ENCODE results near the gene PSAT1. TPM values are rescaled to one million over a fixed set of nuclear protein-coding genes. Genes with fewer than 3 reads are reported as not detected.

PSAT1 gene
- total RNA-seq, 2 experiments from 2014 or later, result 125 to 268 TPM

- H4K20me1 ChIP-seq (ENCODE audit: insufficient read depth, low read length), result no peaks in the 10 kb centered on the region
- H3K4me2 ChIP-seq (ENCODE audit: low read length), result no peak overlapping the region
- no peaks in the 10 kb centered on the region for H3K79me2 ChIP-seq (ENCODE audit: insufficient read depth, low read depth, low read length)
- no peaks in the 10 kb centered on the region for H3K9me2 ChIP-seq (ENCODE audit: insufficient read depth, low read length)
- ChIA-PET POLR2A (interaction anchor here (0.5 kb wide), 1 partner anchor 24 kb away, joined by 3 read pairs; no protein-coding TSS in a partner anchor), CTCF (ENCODE audit: unreplicated experiment) (no interaction called here)
- BruUV-seq (replicated peaks), result no TSS peak
- no peak for TF ChIP-seq CTCF (conservative IDR thresholded peaks at IDR 0.05; ENCODE audit: low read length)
- TF ChIP-seq EZH2phosphoT487 (IDR thresholded peaks at IDR 0.05; ENCODE audit: borderline replicate concordance, low read depth, low read length), result no peak
- H3K9me3 ChIP-seq (ENCODE audit: low read length), result no peaks in the 10 kb centered on the region
- H3K4me3 ChIP-seq (ENCODE audit: low read depth, low read length, poor library complexity, severe bottlenecking), result no peak overlapping the region
- H2AFZ ChIP-seq (ENCODE audit: low read length), result no peak overlapping the region
- H3K4me1 ChIP-seq (ENCODE audit: insufficient read depth, low read length, poor library complexity, severe bottlenecking), result no peaks in the 10 kb centered on the region
- H3K36me3 ChIP-seq (ENCODE audit: insufficient read depth, low read length), result peaks cover 90% of the 10 kb centered on the region
- no peak overlapping the region for H3K27ac ChIP-seq (ENCODE audit: low read depth, low read length, poor library complexity, severe bottlenecking)
- intact Hi-C loops (cut with micrococcal nuclease; ENCODE audit: unreplicated experiment), result no loop called here
- no peak for DNase-seq (ENCODE audit: low spot score)
Observed at GRCh38 chr9:78324682-78325081, 27.8 kb downstream of the PSAT1 start.

GRCh38 chr9:78325343-78325742, 28.4 kb downstream of the PSAT1 start:
- TF ChIP-seq CTCF (conservative IDR thresholded peaks at IDR 0.05; ENCODE audit: low read length) (no peak), EZH2phosphoT487 (IDR thresholded peaks at IDR 0.05; ENCODE audit: borderline replicate concordance, low read depth, low read length) (no peak)
- no peak overlapping the region for H3K4me3 ChIP-seq (ENCODE audit: low read depth, low read length, poor library complexity, severe bottlenecking)
- no peak for DNase-seq (ENCODE audit: low spot score)
- H3K4me2 ChIP-seq (ENCODE audit: low read length), result no peak overlapping the region
- no peaks in the 10 kb centered on the region for H3K9me2 ChIP-seq (ENCODE audit: insufficient read depth, low read length)
- H3K36me3 ChIP-seq (ENCODE audit: insufficient read depth, low read length), result peaks cover 90% of the 10 kb centered on the region
- intact Hi-C loops (cut with micrococcal nuclease; ENCODE audit: unreplicated experiment), result no loop called here
- no peak overlapping the region for H2AFZ ChIP-seq (ENCODE audit: low read length)
- no peaks in the 10 kb centered on the region for H3K9me3 ChIP-seq (ENCODE audit: low read length)
- ChIA-PET POLR2A (interaction anchor here (0.5 kb wide), 1 partner anchor 25 kb away, joined by 3 read pairs; no protein-coding TSS in a partner anchor), CTCF (ENCODE audit: unreplicated experiment) (no interaction called here)
- no peak overlapping the region for H3K27ac ChIP-seq (ENCODE audit: low read depth, low read length, poor library complexity, severe bottlenecking)
- no peaks in the 10 kb centered on the region for H3K79me2 ChIP-seq (ENCODE audit: insufficient read depth, low read depth, low read length)
- no TSS peak for BruUV-seq (replicated peaks)
- H3K4me1 ChIP-seq (ENCODE audit: insufficient read depth, low read length, poor library complexity, severe bottlenecking), result no peaks in the 10 kb centered on the region
- H4K20me1 ChIP-seq (ENCODE audit: insufficient read depth, low read length), result no peaks in the 10 kb centered on the region

- ChIA-PET CTCF (ENCODE audit: unreplicated experiment) (no interaction called here), POLR2A (interaction anchor here (0.8 kb wide), 1 partner anchor 37 kb away, joined by 3 read pairs; no protein-coding TSS in a partner anchor)
Observed at GRCh38 chr9:78325846-78326360, 29.0 kb downstream of the PSAT1 start.

More at GRCh38 chr9:78325846-78326360, 29.0 kb downstream of the PSAT1 start:
- no peak for DNase-seq (ENCODE audit: low spot score)
- Histone ChIP-seq H3K79me2 (ENCODE audit: insufficient read depth, low read depth, low read length) (no peaks in the 10 kb centered on the region), H3K4me2 (ENCODE audit: low read length) (no peak overlapping the region), H3K27ac (ENCODE audit: low read depth, low read length, poor library complexity, severe bottlenecking) (no peak overlapping the region), H3K9me2 (ENCODE audit: insufficient read depth, low read length) (no peaks in the 10 kb centered on the region), H3K4me1 (ENCODE audit: insufficient read depth, low read length, poor library complexity, severe bottlenecking) (no peaks in the 10 kb centered on the region), H3K36me3 (ENCODE audit: insufficient read depth, low read length) (peaks cover 90% of the 10 kb centered on the region), H4K20me1 (ENCODE audit: insufficient read depth, low read length) (no peaks in the 10 kb centered on the region), H2AFZ (ENCODE audit: low read length) (no peak overlapping the region), H3K9me3 (ENCODE audit: low read length) (no peaks in the 10 kb centered on the region), H3K4me3 (ENCODE audit: low read depth, low read length, poor library complexity, severe bottlenecking) (no peak overlapping the region)
- intact Hi-C loops (cut with micrococcal nuclease; ENCODE audit: unreplicated experiment), result no loop called here
- no TSS peak for BruUV-seq (replicated peaks)
- no peak for TF ChIP-seq EZH2phosphoT487 (IDR thresholded peaks at IDR 0.05; ENCODE audit: borderline replicate concordance, low read depth, low read length)
- no peak for TF ChIP-seq CTCF (conservative IDR thresholded peaks at IDR 0.05; ENCODE audit: low read length)
